Thoracic aorta (tissue), 2 donors: Measurements from ENCODE around the gene PLAC8. TPM values are rescaled to one million over a fixed set of nuclear protein-coding genes. Genes with fewer than 3 reads are reported as not detected.
"Not testable (repeated sequence)": the region's sequence is repeated elsewhere in the genome, so short reads cannot be mapped to it uniquely, and the experiment has no call there.

Experiments used
- ATAC-seq: fragments of 150-250 bp; one replicate; pipeline ENCODE4 v1.8.0; 2017; ENCODE audit warnings: low read depth; ENCODE audit not compliant: insufficient number of reproducible peaks, low FRiP score
- DNase-seq: peaks from one replicate; pipeline ENCODE4 v3.0.0-alpha.2; 2020; ENCODE audit warnings: low spot score
- H3K27ac ChIP-seq, 2 donors: fragments of 200-600 bp; sonication (generic); 1 replicate in 1 of 2; 2 replicates in 1 of 2; pipeline ENCODE4 v1.5.1; 2016; ENCODE audit warnings: mild to moderate bottlenecking in 2 of 2, moderate library complexity in 2 of 2
- H3K27me3 ChIP-seq: fragments of 200-600 bp; sonication (generic); replicated peaks from 2 replicates; pipeline ENCODE4 v1.6.0; 2016; ENCODE audit warnings: mild to moderate bottlenecking; ENCODE audit not compliant: insufficient read depth
- H3K36me3 ChIP-seq: fragments of 200-600 bp; sonication (generic); one replicate; pipeline ENCODE4 v1.5.1; 2016
- H3K4me1 ChIP-seq, 2 donors: fragments of 200-600 bp; sonication (generic); 1 replicate in 1 of 2; 2 replicates in 1 of 2; pipeline versions ENCODE4 v1.5.1 to v1.6.0; 2016; ENCODE audit warnings: low read depth in 2 of 2, mild to moderate bottlenecking in 1 of 2; ENCODE audit not compliant: control insufficient read depth in 1 of 2
- H3K4me3 ChIP-seq: fragments of 200-600 bp; sonication (generic); 2 replicates; pipeline ENCODE4 v1.5.1; 2016; ENCODE audit warnings: mild to moderate bottlenecking
- H3K9me3 ChIP-seq: fragments of 200-600 bp; sonication (generic); 2 replicates; pipeline ENCODE4 v1.5.1; 2016
- total RNA-seq, 2 donors: library from RNA; depleted of rRNA; stranded (reverse); fragments of >200 nt; gene quantifications; one replicate each; pipeline versions ENCODE4 v1.1.0 to v1.2.3, GENCODE V29; 2016
- TF ChIP-seq, protein P1 (sequence below): fragments of 200-600 bp; sonication (generic); IDR thresholded peaks from one replicate; pipeline ENCODE4 v1.5.1; 2019; ENCODE audit warnings: antibody characterized with exemption

The PLAC8 gene
- total RNA-seq, 2 donors from 2014 or later = 3.7 TPM; not detected in 1

DNA sequence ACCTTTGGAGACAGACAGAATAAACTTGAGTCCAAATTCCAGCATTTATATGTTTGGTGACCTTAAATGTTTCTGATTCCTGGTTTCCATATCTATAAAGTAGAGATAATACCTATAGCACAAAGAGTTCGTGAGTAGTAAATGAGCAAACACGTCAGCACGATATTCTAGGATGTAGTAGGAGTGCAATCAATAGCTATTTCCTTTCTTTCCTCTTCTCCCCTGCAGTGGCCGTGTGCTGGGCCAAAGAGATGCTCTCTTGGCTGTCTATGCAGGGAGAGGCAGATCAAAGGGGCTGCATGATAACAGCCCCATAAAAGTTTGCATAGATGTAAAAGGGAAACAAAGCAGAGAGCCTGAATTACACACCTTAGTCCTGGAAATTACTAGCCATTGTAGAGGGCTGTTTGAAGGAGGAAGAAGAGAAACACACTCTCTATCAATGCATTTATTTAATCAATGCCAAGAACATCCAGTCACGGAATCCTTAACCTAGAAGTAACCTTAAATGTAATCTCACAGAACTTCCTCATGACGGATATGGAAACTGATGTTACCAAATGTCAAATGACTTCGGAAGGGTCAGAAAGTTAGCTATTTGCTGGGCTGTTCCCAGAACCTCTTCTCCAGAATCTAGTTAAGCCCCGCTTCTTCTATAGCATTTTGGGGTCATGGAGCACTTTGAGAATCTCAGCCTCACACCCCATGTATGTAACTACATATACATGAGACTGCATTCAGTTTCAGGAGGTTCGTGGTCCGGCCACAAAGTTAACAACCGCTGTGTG, 35.5 kb upstream of the PLAC8 start:
- no peak overlapping the region for H3K27ac ChIP-seq
- ATAC-seq = no peak
- no peak overlapping the region for H3K4me3 ChIP-seq
- TF ChIP-seq, protein P1, sequence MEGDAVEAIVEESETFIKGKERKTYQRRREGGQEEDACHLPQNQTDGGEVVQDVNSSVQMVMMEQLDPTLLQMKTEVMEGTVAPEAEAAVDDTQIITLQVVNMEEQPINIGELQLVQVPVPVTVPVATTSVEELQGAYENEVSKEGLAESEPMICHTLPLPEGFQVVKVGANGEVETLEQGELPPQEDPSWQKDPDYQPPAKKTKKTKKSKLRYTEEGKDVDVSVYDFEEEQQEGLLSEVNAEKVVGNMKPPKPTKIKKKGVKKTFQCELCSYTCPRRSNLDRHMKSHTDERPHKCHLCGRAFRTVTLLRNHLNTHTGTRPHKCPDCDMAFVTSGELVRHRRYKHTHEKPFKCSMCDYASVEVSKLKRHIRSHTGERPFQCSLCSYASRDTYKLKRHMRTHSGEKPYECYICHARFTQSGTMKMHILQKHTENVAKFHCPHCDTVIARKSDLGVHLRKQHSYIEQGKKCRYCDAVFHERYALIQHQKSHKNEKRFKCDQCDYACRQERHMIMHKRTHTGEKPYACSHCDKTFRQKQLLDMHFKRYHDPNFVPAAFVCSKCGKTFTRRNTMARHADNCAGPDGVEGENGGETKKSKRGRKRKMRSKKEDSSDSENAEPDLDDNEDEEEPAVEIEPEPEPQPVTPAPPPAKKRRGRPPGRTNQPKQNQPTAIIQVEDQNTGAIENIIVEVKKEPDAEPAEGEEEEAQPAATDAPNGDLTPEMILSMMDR = no peak
- DNase-seq = no peak
- no peaks in the 10 kb centered on the region for H3K27me3 ChIP-seq
- H3K36me3 ChIP-seq = no peaks in the 10 kb centered on the region
- H3K4me1 ChIP-seq = no peaks in the 10 kb centered on the region
- H3K9me3 ChIP-seq = no peaks in the 10 kb centered on the region

DNA sequence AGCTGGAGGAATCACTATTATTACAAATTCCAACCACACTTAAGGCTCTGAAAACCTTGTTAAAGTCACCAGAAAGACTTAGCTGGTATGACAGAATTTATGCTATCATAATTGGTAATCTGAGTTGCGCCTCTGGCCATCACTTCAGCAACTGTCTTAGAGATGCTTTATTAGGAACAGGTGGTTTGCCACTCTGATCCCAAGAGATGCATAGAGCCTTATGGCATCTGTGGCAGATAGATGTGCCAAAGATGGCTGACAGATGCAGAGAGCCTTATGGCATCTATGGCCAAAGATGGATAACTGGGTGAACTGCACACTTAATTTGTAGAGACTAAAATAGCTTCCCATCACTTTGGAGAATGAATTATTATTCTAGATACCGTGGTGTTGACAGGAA, 32.3 kb upstream of the PLAC8 start:
- no peaks in the 10 kb centered on the region for H3K4me1 ChIP-seq
- ATAC-seq (no peak), DNase-seq (no peak)
- no peak overlapping the region for H3K27ac ChIP-seq
- H3K4me3 ChIP-seq = no peak overlapping the region
- no peaks in the 10 kb centered on the region for H3K9me3 ChIP-seq
- H3K27me3 ChIP-seq = no peaks in the 10 kb centered on the region
- no peaks in the 10 kb centered on the region for H3K36me3 ChIP-seq
- TF ChIP-seq, protein P1 = no peak

DNA sequence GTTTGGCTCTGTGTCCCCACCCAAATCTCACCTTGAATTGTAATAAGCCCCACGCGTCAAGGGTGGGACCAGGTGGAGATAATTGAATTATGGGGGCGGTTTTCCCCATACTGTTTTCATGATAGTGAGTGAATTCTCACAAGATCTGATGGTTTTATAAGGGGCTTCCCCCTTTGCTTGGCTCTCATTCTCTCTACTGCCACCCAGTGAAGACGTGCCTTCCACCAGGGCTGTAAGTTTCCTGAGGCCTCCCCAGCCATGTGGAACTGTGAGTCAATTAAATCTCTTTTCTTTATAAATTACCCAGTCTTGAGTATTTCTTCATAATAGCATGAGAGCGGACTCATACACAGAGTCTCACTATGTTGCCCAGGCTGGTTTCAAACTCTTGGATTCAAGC, 31.2 kb upstream of the PLAC8 start:
- H3K36me3 ChIP-seq, H3K4me1 ChIP-seq, H3K27ac ChIP-seq, ATAC-seq, DNase-seq, H3K4me3 ChIP-seq, H3K27me3 ChIP-seq, H3K9me3 ChIP-seq: not testable (repeated sequence)

DNA sequence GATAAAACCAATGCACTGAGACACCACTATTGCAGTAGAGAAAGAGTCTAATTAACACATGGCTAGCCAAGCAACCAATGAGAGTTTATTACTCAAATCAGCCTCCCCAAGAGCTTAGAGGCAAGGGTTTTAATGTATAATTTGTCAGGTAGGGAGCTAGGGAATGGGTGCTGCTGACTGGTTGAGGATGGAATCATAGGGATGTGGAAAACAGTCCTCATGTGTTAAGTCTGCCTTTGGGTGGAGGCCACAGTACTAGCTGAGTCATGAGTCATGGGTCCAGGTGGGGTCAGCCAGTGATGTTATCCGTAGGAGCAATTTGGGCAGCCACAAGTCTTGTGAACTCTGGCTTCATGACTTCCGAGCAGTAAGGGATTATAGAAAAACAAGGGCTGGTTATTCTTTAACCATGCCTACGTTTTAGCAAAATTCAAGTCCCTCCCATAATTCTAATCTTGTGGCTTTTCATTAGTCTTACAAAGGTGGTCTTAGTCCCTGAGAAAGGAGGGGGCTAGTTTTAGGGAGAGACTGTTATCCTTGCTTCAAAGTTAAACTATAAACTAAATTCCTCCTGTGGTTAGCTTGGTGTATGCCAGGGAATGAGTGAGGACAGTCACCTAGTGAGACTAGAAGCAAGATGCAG, 25.1 kb upstream of the PLAC8 start:
- H3K36me3 ChIP-seq = no peaks in the 10 kb centered on the region
- no peak overlapping the region for H3K4me3 ChIP-seq
- H3K4me1 ChIP-seq = no peaks in the 10 kb centered on the region
- no peaks in the 10 kb centered on the region for H3K27me3 ChIP-seq
- H3K27ac ChIP-seq = no peak overlapping the region
- TF ChIP-seq, protein P1 = no peak
- no peak for ATAC-seq
- no peaks in the 10 kb centered on the region for H3K9me3 ChIP-seq
- DNase-seq = no peak

DNA sequence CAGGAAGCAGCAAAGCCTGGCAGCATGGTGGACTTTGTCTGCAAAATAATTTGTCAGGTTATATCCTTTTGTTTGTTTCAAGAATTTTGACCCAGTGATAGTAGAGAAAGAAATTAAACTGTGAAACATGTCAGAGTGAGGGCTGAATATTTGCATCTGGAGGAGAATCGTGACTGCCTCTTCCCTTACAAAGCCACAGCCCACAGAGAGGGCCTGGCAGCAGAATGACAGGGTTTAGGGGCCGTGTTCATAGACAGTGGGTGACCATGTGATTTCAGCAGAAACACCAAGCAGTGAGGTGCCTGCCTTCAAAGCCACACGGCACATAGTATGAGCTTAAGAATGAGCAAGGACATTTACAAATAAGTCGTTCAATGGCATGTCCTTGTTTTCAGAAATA, 24.4 kb upstream of the PLAC8 start:
- Histone ChIP-seq H3K4me3 (no peak overlapping the region), H3K36me3 (no peaks in the 10 kb centered on the region), H3K27me3 (no peaks in the 10 kb centered on the region), H3K9me3 (no peaks in the 10 kb centered on the region), H3K4me1 (no peaks in the 10 kb centered on the region), H3K27ac (no peak overlapping the region)
- DNase-seq = no peak
- TF ChIP-seq, protein P1 = no peak
- ATAC-seq = no peak
